HepG2 (cell line): ENCODE measurements around the gene RPL18. TPM values are rescaled to one million over a fixed set of nuclear protein-coding genes. Genes with fewer than 3 reads are reported as not detected.
A peak's percentile ranks its signal among the peaks of the same experiment; 100 is the strongest.

ENCODE experiments used
- ARID5B ChIP-seq: IDR thresholded peaks from 2 replicates; pipeline ENCODE4 v1.4.0; 2020; ENCODE audit warnings: mild to moderate bottlenecking, missing genetic modification reagents
- ATM ChIP-seq: fragments of 450-650 bp; IDR thresholded peaks from 2 replicates; pipeline ENCODE4 v1.7.1; 2017; ENCODE audit warnings: mild to moderate bottlenecking, borderline replicate concordance
- EP300 ChIP-seq, 3 experiments: sonication (generic) in 1 of 3; formaldehyde crosslinking in 1 of 3; IDR thresholded peaks; 2 replicates each; pipeline versions ENCODE4 v1.5.1 to v1.6.1; 2011 to 2020; ENCODE audit warnings: low read depth in 2 of 3, low read length in 2 of 3, borderline replicate concordance in 1 of 3, improper control_type of control experiment in 1 of 3, mild to moderate bottlenecking in 1 of 3, missing genetic modification reagents in 1 of 3, moderate library complexity in 1 of 3
- GATAD1 ChIP-seq: IDR thresholded peaks from 2 replicates; pipeline ENCODE4 v1.6.1; 2016; ENCODE audit warnings: missing genetic modification reagents, missing compliant biosample characterization
- HNRNPK ChIP-seq: fragments of 200-400 bp; formaldehyde crosslinking; IDR thresholded peaks from 2 replicates; pipeline ENCODE4 v1.6.1; 2018; ENCODE audit warnings: low read length, low read depth, moderate library complexity, mild to moderate bottlenecking; ENCODE audit not compliant: poor library complexity, severe bottlenecking
- MTA3 ChIP-seq: sonication (generic); formaldehyde crosslinking; IDR thresholded peaks from 2 replicates; pipeline ENCODE4 v1.4.0; 2020; ENCODE audit warnings: missing genetic modification reagents
- MYC ChIP-seq: sonication (generic); formaldehyde crosslinking; IDR thresholded peaks from 2 replicates; pipeline ENCODE4 v1.9.0; 2021; ENCODE audit warnings: missing genetic modification reagents, borderline replicate concordance
- NFE2L2 ChIP-seq: fragments of 150-350 bp; IDR thresholded peaks from 2 replicates; pipeline ENCODE4 v1.6.1; 2014; ENCODE audit warnings: low read length
- NR1H2 ChIP-seq: sonication (generic); formaldehyde crosslinking; IDR thresholded peaks from 2 replicates; pipeline ENCODE4 v1.8.1; 2022; ENCODE audit warnings: low read depth, missing genetic modification reagents, borderline replicate concordance
- RFX5 ChIP-seq: IDR thresholded peaks from 2 replicates; pipeline ENCODE4 v1.6.1; 2011; ENCODE audit warnings: low read depth, low read length, improper control_type of control experiment
- SETDB1 ChIP-seq: sonication (generic); formaldehyde crosslinking; IDR thresholded peaks from 2 replicates; pipeline ENCODE4 v1.5.1; 2020; ENCODE audit warnings: missing genetic modification reagents, mild to moderate bottlenecking, borderline replicate concordance
- SP140L ChIP-seq: sonication (generic); formaldehyde crosslinking; IDR thresholded peaks from 2 replicates; pipeline ENCODE4 v1.4.0; 2020; ENCODE audit warnings: missing genetic modification reagents, borderline replicate concordance
- TRIM24 ChIP-seq: sonication (generic); formaldehyde crosslinking; IDR thresholded peaks from 2 replicates; pipeline ENCODE4 v1.8.0; 2022; ENCODE audit warnings: mild to moderate bottlenecking, missing genetic modification reagents
- TSC22D2 ChIP-seq: sonication (generic); formaldehyde crosslinking; IDR thresholded peaks from 2 replicates; pipeline ENCODE4 v1.5.1; 2020; ENCODE audit warnings: missing genetic modification reagents, mild to moderate bottlenecking, borderline replicate concordance
- YY1 ChIP-seq: IDR thresholded peaks from 2 replicates; pipeline ENCODE4 v1.6.1; 2011; ENCODE audit warnings: low read length, low read depth, moderate library complexity, mild to moderate bottlenecking; ENCODE audit not compliant: insufficient read depth, insufficient replicate concordance
- ZFP82 ChIP-seq: sonication (generic); formaldehyde crosslinking; IDR thresholded peaks from 2 replicates; pipeline ENCODE4 v1.5.1; 2020; ENCODE audit warnings: mild to moderate bottlenecking, missing genetic modification reagents, borderline replicate concordance
- ZNF232 ChIP-seq: sonication (generic); formaldehyde crosslinking; IDR thresholded peaks from 2 replicates; pipeline ENCODE4 v1.4.0; 2020; ENCODE audit warnings: missing genetic modification reagents, borderline replicate concordance
- ZNF432 ChIP-seq: sonication (generic); formaldehyde crosslinking; IDR thresholded peaks from 2 replicates; pipeline ENCODE4 v1.5.0; 2020; ENCODE audit warnings: missing genetic modification reagents, mild to moderate bottlenecking, borderline replicate concordance
- ZNF44 ChIP-seq: sonication (generic); formaldehyde crosslinking; IDR thresholded peaks from 2 replicates; pipeline ENCODE4 v1.5.1; 2020; ENCODE audit warnings: mild to moderate bottlenecking, missing genetic modification reagents
- ZNF549 ChIP-seq: sonication (generic); formaldehyde crosslinking; IDR thresholded peaks from 2 replicates; pipeline ENCODE4 v1.5.0; 2020; ENCODE audit warnings: missing genetic modification reagents
- ZNF574 ChIP-seq: sonication (generic); formaldehyde crosslinking; IDR thresholded peaks from 2 replicates; pipeline ENCODE4 v1.4.0; 2020; ENCODE audit warnings: missing genetic modification reagents
- ZNF782 ChIP-seq: sonication (generic); formaldehyde crosslinking; IDR thresholded peaks from 2 replicates; pipeline ENCODE4 v1.4.0; 2020; ENCODE audit warnings: missing genetic modification reagents, mild to moderate bottlenecking, borderline replicate concordance
- ZNF879 ChIP-seq: sonication (generic); formaldehyde crosslinking; IDR thresholded peaks from 2 replicates; pipeline ENCODE4 v1.8.1; 2023; ENCODE audit warnings: missing genetic modification reagents
- polyA plus RNA-seq, 8 experiments: library from polyadenylated mRNA; depleted of rRNA in 3 of 8; stranded (reverse) in 7 of 8; unstranded in 1 of 8; fragments of >200 nt; fragmentation: Illumina TruSeq in 4 of 8; extraction: Trizol in 4 of 8; gene quantifications; 2 replicates each; pipeline versions ENCODE4 v1.2.1 to v1.2.3, GENCODE V29; 2011 to 2016; ENCODE audit warnings: low read depth in 4 of 8, missing spikeins in 1 of 8, mixed read lengths in 1 of 8; ENCODE audit not compliant: insufficient read depth in 1 of 8
- total RNA-seq, 5 experiments: library from RNA; depleted of rRNA; stranded (reverse); fragments of >200 nt; fragmentation: Illumina TruSeq; extraction: Trizol; gene quantifications; 2 replicates each; pipeline ENCODE4 v1.2.3, GENCODE V29; 2016; ENCODE audit warnings: low read depth in 1 of 5

The RPL18 gene
- total and polyA plus RNA-seq, 2 of the 13 experiments (the other 11 are each of a cell fraction or from before 2014, with no cell fraction given), result 1,485 to 1,639 TPM

- peak; percentile 77 for TF ChIP-seq ARID5B (CRISPR knock-in tag)
- TF ChIP-seq ZNF232 (CRISPR knock-in tag), result peak; percentile 43; the same call in 1 of the 2 replicates
- TF ChIP-seq YY1, result peak; percentile 55
- TF ChIP-seq ZNF432, result no peak
- 0 out of 4 replicates have a peak, but pooled peaks of 1 of the 2 experiments have one; percentile 15 for TF ChIP-seq EP300 (IDR thresholded peaks at IDR 0.05; ENCODE audit: low read depth in 2 of 2, low read length in 2 of 2)
- TF ChIP-seq EP300 (CRISPR knock-in tag; IDR thresholded peaks at IDR 0.05; ENCODE audit: borderline replicate concordance), result peak; percentile 35; the same call in 1 of the 2 replicates
- no peak for TF ChIP-seq ZFP82 (CRISPR knock-in tag)
- peak; percentile 93 for TF ChIP-seq ZNF574 (CRISPR knock-in tag)
- TF ChIP-seq ATM, result no peak
- no peak for TF ChIP-seq SETDB1
- peak; percentile 23 for TF ChIP-seq HNRNPK
- no peak for TF ChIP-seq SP140L (CRISPR knock-in tag)
- TF ChIP-seq TRIM24 (CRISPR knock-in tag), result no peak
- no peak; the same call in 1 of the 2 replicates for TF ChIP-seq RFX5
- TF ChIP-seq ZNF44, result no peak
- TF ChIP-seq NR1H2, result no peak
- TF ChIP-seq GATAD1, result peak; percentile 60; the same call in 1 of the 2 replicates
- TF ChIP-seq NFE2L2, result no peak
- TF ChIP-seq MYC, result peak; percentile 94
- TF ChIP-seq MTA3 (CRISPR knock-in tag), result no peak
- TF ChIP-seq ZNF782 (CRISPR knock-in tag), result 0 out of 2 replicates have a peak, but pooled peaks have one; percentile 25
- TF ChIP-seq TSC22D2, result no peak
- no peak for TF ChIP-seq ZNF549 (CRISPR knock-in tag)
- TF ChIP-seq ZNF879, result no peak
Observed at GRCh38 chr19:48634424-48635262, 15.7 kb upstream of the RPL18 start (continued).
